HEK293 (cell line): Measurements from ENCODE around the gene KARS1.
A peak's percentile ranks its signal among the peaks of the same experiment; 100 is the strongest.

Experiments used
- BCL11A ChIP-seq: fragments of 450-650 bp; formaldehyde crosslinking; IDR thresholded peaks from 2 replicates; pipeline ENCODE4 v1.5.1; 2016; ENCODE audit warnings: low read depth, missing biosample characterization, missing genetic modification characterization
- GLIS2 ChIP-seq: fragments of 450-650 bp; formaldehyde crosslinking; IDR thresholded peaks from 2 replicates; pipeline ENCODE4 v1.5.1; 2016; ENCODE audit warnings: missing biosample characterization, missing genetic modification characterization
- KLF8 ChIP-seq: fragments of 450-650 bp; formaldehyde crosslinking; IDR thresholded peaks from 2 replicates; pipeline ENCODE4 v1.5.1; 2016; ENCODE audit warnings: missing biosample characterization, missing genetic modification characterization
- PATZ1 ChIP-seq: fragments of 450-650 bp; formaldehyde crosslinking; IDR thresholded peaks from 2 replicates; pipeline ENCODE4 v1.5.1; 2016; ENCODE audit warnings: missing biosample characterization, missing genetic modification characterization
- PRDM1 ChIP-seq: fragments of 450-650 bp; formaldehyde crosslinking; IDR thresholded peaks from 2 replicates; pipeline ENCODE4; 2016; ENCODE audit warnings: missing biosample characterization, missing genetic modification characterization
- PRDM4 ChIP-seq: fragments of 450-650 bp; formaldehyde crosslinking; IDR thresholded peaks from 2 replicates; pipeline ENCODE4 v1.5.1; 2017; ENCODE audit warnings: missing biosample characterization, missing genetic modification characterization
- PRDM6 ChIP-seq: fragments of 450-650 bp; formaldehyde crosslinking; IDR thresholded peaks from 2 replicates; pipeline ENCODE4 v1.5.1; 2017; ENCODE audit warnings: missing biosample characterization, missing genetic modification characterization
- SCRT2 ChIP-seq: fragments of 450-650 bp; formaldehyde crosslinking; IDR thresholded peaks from 2 replicates; pipeline ENCODE4 v1.5.1; 2016; ENCODE audit warnings: missing biosample characterization, missing genetic modification characterization
- SP2 ChIP-seq: fragments of 450-650 bp; formaldehyde crosslinking; IDR thresholded peaks from 2 replicates; pipeline ENCODE4 v1.5.1; 2016; ENCODE audit warnings: missing biosample characterization, missing genetic modification characterization
- ZBTB1 ChIP-seq: fragments of 450-650 bp; formaldehyde crosslinking; IDR thresholded peaks from 2 replicates; pipeline ENCODE4 v1.5.1; 2016; ENCODE audit warnings: missing biosample characterization, missing genetic modification characterization
- ZEB2 ChIP-seq: fragments of 450-650 bp; formaldehyde crosslinking; IDR thresholded peaks from 2 replicates; pipeline ENCODE4 v1.5.1; 2016; ENCODE audit warnings: missing biosample characterization, missing genetic modification characterization
- ZNF175 ChIP-seq: fragments of 450-650 bp; formaldehyde crosslinking; IDR thresholded peaks from 2 replicates; pipeline ENCODE4 v1.5.1; 2016; ENCODE audit warnings: missing biosample characterization, missing genetic modification characterization
- ZNF416 ChIP-seq: fragments of 450-650 bp; formaldehyde crosslinking; IDR thresholded peaks from 2 replicates; pipeline ENCODE4 v1.5.1; 2016; ENCODE audit warnings: missing biosample characterization, missing genetic modification characterization
- ZNF513 ChIP-seq: fragments of 450-650 bp; IDR thresholded peaks from 2 replicates; pipeline ENCODE4 v1.5.1; 2018; ENCODE audit warnings: missing biosample characterization, missing genetic modification characterization
- ZNF549 ChIP-seq: fragments of 450-650 bp; IDR thresholded peaks from 2 replicates; pipeline ENCODE4 v1.5.1; 2018; ENCODE audit warnings: missing biosample characterization, missing genetic modification characterization, mild to moderate bottlenecking, inconsistent platforms, moderate library complexity
- TF ChIP-seq, protein P1 (sequence below): fragments of 450-650 bp; formaldehyde crosslinking; conservative IDR thresholded peaks from 2 replicates; pipeline ENCODE4 v1.5.1; 2016; ENCODE audit warnings: low read depth, missing biosample characterization, missing genetic modification characterization
- TF ChIP-seq, protein P2 (sequence below): fragments of 450-650 bp; formaldehyde crosslinking; IDR thresholded peaks from 2 replicates; pipeline ENCODE4 v1.5.1; 2016; ENCODE audit warnings: missing biosample characterization, missing genetic modification characterization

Gene KARS1

GRCh38 chr16:75648265-75649076 lies 1.0 kb upstream of the KARS1 start (continued):
- TF ChIP-seq PRDM4 (tag by site-specific recombination) = no peak; the same call in 1 of the 2 replicates
- peak; percentile 79 for TF ChIP-seq PATZ1 (tag by site-specific recombination)
- TF ChIP-seq GLIS2 = no peak
- peak; percentile 15; the same call in 1 of the 2 replicates for TF ChIP-seq ZEB2 (tag by site-specific recombination)
- no peak for TF ChIP-seq SCRT2 (tag by site-specific recombination)
- TF ChIP-seq PRDM1 (tag by site-specific recombination) = no peak
- TF ChIP-seq SP2 (tag by site-specific recombination) = peak; percentile 67
- TF ChIP-seq ZNF513 = no peak
- no peak for TF ChIP-seq ZBTB1 (tag by site-specific recombination)
- TF ChIP-seq, protein P1, sequence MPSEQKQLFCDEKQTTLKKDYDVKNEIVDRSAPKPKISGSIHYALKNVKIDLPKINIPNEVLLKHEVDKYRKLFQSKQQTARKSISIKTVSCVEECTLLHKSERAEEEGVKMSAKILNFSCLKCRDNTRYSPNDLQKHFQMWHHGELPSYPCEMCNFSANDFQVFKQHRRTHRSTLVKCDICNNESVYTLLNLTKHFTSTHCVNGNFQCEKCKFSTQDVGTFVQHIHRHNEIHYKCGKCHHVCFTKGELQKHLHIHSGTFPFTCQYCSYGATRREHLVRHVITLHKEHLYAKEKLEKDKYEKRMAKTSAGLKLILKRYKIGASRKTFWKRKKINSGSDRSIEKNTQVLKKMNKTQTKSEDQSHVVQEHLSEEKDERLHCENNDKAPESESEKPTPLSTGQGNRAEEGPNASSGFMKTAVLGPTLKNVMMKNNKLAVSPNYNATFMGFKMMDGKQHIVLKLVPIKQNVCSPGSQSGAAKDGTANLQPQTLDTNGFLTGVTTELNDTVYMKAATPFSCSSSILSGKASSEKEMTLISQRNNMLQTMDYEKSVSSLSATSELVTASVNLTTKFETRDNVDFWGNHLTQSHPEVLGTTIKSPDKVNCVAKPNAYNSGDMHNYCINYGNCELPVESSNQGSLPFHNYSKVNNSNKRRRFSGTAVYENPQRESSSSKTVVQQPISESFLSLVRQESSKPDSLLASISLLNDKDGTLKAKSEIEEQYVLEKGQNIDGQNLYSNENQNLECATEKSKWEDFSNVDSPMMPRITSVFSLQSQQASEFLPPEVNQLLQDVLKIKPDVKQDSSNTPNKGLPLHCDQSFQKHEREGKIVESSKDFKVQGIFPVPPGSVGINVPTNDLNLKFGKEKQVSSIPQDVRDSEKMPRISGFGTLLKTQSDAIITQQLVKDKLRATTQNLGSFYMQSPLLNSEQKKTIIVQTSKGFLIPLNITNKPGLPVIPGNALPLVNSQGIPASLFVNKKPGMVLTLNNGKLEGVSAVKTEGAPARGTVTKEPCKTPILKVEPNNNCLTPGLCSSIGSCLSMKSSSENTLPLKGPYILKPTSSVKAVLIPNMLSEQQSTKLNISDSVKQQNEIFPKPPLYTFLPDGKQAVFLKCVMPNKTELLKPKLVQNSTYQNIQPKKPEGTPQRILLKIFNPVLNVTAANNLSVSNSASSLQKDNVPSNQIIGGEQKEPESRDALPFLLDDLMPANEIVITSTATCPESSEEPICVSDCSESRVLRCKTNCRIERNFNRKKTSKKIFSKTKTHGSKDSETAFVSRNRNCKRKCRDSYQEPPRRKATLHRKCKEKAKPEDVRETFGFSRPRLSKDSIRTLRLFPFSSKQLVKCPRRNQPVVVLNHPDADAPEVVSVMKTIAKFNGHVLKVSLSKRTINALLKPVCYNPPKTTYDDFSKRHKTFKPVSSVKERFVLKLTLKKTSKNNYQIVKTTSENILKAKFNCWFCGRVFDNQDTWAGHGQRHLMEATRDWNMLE (tag by site-specific recombination) = no peak
- TF ChIP-seq ZNF416 = no peak
- no peak for TF ChIP-seq ZNF175 (tag by site-specific recombination)
- TF ChIP-seq PRDM6 = no peak
- TF ChIP-seq ZNF549 (tag by site-specific recombination) = no peak
- TF ChIP-seq, protein P2, sequence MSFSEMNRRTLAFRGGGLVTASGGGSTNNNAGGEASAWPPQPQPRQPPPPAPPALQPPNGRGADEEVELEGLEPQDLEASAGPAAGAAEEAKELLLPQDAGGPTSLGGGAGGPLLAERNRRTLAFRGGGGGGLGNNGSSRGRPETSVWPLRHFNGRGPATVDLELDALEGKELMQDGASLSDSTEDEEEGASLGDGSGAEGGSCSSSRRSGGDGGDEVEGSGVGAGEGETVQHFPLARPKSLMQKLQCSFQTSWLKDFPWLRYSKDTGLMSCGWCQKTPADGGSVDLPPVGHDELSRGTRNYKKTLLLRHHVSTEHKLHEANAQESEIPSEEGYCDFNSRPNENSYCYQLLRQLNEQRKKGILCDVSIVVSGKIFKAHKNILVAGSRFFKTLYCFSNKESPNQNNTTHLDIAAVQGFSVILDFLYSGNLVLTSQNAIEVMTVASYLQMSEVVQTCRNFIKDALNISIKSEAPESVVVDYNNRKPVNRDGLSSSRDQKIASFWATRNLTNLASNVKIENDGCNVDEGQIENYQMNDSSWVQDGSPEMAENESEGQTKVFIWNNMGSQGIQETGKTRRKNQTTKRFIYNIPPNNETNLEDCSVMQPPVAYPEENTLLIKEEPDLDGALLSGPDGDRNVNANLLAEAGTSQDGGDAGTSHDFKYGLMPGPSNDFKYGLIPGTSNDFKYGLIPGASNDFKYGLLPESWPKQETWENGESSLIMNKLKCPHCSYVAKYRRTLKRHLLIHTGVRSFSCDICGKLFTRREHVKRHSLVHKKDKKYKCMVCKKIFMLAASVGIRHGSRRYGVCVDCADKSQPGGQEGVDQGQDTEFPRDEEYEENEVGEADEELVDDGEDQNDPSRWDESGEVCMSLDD (tag by site-specific recombination) = no peak
- TF ChIP-seq BCL11A = no peak
- TF ChIP-seq KLF8 (tag by site-specific recombination) = no peak
